Suppressor macrophage treated with lipopolysaccharide for 4 hours (primary cell): ENCODE measurements around the gene NOM1.

Source experiments
- DNase-seq: peaks from one replicate; pipeline ENCODE4 v3.0.0-alpha.2; 2020

The NOM1 gene

DNA sequence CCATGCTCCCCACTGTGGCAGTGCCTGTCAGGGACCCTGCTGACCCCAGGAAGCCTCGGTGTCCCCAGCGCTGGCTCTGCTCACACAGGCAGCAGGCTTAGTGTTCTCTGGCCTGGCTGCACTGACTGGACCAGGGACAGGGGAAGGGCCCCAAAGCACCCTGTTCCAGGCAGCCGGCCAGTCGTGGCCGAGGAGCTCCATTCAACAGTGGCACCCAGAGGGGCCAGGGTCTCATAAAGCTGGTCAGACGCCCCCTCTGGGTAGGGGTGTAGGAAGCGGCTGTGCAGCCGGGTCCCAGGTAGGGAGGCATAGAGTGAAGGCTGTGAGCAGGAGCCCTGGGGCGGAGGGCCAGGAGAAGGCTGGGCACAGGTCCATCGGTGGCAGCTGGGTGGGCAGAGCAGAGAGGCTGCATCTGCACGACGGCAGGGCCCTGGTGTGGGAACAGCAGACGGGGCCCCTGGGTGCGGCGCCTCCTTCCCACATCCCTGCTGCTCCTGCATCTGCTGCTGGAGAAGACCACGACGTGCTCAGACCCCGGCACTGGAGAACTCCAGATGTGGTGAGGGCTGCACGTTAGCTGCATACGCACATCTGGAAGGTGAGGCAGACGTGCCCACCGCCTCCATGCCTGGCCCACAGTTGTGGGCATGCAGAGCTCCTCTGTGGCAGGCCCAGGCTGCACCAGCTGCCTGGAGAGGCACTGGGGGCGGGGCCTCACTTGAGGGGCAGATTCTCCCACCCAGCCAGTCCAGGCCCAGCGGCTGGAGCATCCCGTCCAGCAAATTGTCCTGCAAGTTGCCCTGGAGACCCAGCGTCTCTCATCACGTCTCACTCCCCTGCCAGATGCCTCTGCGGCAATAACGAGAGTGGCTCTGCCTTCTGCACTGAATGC, 35.8 kb downstream of the NOM1 start:
- DNase-seq = no peak

DNA sequence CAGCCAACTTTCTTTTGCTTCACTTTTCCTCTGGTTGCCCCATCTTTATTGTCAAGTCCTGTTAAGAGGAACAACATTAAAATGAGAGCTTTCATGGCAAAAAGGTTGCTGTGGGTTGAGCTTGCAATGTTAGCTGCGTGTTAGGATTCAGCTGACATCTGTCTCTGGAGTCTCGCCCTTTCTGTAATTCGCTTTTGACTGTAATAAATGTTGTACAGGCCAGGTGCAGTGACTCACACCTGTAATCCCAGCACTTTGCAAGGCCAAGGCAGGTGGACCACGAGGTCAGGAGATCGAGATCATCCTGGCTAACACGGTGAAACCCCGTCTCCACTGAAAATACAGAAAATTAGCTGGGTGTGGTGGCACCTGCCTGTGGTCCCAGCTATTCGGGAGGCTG, 36.9 kb downstream of the NOM1 start:
- DNase-seq = no peak

DNA sequence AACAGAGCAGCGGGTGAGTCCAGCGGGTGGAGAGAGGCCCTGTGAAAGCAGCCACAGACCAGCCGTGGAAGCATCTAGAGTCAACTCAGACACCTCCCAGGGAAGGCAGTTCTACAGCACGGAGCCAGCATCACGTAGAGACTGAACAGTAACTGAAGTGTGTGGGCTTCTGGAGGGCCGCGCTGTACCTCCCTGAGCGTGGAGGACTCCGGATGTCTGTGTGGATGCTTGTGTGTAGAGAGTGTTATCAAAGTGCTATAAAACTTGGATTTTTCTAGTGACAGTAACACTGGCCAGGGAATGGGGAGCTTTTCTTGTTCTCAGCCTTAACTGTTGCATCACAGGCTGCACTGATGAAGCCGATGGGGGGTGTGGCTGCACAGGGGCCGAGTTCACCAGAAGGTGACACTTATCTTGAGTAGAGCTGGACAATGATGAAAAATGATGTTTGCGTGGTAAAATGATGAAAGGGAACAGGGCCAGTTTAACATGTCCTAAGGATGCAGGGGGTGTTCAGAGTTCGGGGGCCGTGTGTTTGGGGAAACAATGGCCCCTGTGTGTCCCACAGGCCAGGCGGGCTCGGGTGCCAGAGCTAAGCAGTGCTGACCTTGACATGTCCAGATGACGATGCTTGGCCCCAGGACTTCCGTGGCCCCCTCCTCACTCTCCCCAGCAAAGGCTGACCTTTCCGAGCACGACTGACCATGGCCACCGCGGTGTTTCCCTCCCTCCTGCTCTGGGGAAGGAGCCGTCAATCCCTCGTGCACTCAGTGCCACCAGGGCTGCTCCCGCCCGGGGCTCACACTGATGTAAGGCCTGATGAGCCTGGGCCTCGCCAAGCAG, 39.1 kb downstream of the NOM1 start:
- DNase-seq = no peak

DNA sequence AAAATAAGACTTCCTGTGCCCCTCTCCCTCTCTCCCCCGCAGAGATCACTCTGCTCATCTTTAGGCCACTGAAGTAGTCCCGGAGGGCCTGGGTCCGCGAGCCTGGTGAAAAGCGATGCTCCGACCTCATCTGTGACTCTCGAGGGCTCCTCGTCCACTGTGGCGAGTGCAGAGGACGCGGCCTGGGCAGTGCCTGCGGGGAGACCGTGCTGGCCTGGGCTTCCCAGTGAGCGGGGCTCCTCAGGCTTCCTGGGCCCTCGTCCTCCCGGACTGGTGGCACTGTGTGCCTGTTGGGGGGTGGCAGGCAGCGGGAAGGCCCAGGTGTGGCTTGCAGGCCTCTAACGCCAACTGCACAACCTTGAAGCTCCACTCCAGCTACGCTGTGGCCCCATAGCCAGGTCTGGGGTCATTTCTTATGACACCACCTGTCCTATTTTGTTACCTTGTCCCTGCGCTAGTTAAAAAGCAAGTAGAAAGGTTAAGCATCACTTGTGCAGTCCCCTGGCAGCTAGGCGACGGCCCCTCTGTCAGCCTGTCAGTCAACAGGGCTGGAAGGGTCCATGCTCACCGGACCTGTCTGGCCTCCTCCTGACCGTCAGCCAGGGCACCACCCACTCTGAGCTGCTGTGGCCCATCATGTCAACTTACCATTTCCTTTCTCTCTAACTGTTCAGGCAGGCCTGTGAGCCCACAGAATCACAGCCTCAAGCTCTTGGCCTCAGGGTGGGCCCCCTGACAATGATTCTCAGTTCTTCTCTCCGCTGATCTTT, 40.4 kb downstream of the NOM1 start:
- DNase-seq = no peak

DNA sequence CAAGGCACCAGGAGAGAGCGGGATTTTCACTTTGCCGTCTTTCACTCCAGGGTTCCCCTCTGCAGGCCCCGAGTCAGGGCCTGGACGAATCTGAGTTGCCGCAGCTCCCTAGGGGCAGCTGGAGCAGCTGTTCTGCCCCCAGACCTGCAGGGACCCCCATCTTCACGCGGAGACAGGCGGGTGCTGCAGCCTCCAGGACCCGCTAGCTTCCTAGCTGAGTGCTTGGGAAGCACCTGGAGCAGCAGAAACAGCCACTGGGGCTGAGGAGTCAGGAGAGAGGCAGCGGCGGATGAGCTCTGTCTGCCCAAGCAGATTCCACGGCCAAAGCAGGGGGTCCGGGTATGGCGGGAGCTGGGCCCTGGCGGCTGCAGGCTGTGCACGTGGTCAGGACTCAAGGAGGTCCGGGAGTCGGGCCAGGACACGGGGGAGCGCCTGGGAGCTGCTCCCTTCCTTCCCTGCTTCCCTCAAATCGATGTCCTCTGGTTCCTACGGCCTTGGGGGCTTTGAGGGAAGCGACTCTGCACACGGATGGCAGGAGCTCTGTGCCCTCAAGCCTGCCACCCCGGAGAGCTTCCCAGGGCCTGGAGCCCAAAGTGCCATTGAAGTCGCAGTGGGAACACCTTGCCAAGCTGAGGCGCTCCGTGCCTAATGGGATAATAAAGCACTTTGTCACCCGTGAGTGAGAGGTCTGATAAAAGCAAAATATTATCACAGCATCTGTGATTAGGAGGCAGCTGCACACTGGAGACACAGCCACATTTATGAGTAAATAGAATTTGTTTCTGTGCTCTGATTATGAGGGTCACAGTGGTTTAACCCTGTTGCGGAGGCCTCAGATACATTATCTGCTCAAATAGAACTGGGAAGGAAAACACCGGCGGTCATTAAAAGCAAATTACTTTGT, 43.8 kb downstream of the NOM1 start:
- DNase-seq = no peak

DNA sequence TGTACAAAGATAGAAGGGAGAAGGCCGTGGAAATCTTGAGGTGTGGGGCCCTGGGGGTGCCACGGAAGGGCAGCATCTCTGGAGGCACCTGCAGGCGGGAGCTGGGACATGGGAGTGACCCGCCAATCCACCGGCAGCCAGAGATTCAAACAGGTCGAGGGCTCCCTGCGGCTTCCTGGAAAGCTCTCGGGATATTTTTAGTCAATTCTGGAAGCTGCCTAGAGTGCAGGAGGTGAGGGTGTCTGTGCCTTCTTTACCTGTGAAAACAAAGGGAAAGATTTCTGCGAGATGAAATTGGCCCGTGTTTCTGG, 44.4 kb downstream of the NOM1 start:
- no peak for DNase-seq

DNA sequence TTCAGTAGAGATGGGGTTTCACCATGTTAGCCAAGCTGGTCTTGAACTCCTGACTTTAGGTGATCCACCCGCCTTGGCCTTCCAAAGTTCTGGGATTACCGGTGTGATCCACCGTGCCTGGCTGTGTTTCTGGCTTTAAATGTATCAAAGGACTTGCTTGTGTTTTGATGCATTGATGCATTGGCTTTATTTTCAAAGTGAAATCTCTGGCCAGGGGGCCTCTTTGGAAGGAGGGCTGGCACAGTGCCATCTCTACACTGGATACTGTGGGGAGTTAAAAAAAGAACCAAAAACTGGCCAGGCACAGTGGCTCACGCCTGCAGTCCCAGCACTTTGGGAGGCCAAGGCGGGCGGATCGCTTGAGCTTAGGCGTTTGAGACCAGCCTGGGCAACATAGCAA, 44.9 kb downstream of the NOM1 start:
- no peak for DNase-seq

DNA sequence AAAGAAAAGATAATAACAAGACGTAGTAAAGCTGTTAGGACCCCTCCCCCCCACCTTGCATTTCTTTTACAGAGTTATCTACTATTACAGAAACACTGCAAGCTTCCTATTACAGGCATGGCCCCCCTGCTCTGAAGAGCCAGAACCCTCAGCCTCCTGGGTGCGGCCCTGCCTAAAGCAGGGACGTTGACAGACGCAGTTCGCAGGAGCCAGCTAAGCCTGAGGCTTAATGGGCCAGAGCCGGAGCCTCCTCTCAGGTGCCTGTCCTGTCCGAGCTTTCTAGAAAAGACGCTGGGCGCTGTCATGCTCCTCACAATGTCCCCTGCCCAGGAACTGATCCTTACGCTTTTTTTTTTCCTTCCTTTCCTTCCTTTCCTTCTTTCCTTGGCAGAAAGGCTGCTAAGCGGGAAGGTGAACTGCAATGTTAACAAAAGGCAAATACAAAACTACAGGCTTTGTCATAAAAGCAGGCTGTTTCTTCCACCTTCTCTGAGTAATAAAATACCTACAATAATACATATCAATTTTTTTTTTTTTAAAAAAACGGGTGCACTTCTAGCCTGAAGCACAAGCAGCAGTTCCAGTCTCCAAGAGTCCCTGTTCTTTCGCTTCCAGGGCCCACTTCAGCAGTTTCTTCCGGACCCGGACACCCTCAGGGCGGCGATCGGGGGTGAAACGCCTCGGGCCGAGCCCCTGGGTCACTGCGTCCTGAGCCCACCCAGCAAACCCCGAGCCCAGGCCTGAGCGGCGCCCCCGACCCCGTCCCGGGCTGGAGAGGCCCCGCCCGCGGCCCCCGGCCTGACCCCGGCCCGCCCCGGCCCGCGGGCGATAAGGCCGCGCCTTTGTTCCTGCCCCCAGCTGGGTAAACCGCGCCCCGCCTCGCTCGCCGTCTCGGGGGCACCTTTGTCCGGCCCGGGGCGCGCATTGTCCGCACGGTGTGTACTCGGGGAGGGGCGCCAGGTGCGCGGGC, 49.8 kb downstream of the NOM1 start:
- peak; percentile 9 for DNase-seq

DNA sequence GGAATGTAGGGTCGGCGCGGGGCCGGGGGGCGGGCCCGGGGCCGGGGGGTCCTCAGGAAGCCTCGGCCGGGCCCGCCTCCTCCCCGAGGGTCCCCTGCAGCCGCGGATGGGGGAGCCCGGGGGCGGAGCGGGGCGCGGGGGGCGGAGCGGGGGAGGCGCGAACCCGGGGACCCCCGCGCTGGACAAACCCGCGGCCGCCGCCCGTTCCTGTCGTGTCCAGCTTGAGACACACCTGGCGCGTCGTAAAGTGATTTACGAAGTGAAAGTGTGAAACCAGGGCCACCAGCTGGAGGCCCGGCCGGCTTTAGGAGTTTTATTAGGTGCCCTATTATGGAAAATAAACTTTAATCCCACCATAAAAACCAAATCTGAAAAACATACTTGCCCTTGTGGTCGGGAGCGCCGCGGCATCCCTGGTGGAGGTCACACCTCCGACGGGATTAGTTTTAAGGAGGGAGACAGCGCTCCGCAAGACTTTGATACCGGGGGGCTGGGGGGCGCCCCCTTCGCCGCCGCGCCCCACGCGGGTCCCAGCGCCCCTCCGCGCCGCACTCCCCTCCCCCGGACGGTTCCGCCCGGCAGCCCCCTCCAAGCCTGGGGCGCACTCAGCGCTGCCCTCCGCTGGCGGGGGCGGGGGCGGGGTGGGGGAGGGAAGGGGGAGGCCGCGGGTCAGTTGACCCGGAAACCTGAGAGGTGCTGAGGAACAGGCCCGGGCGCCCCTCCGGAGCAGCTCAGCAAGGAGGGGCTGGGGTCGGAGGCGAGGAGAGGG, 50.6 kb downstream of the NOM1 start:
- no peak for DNase-seq

DNA sequence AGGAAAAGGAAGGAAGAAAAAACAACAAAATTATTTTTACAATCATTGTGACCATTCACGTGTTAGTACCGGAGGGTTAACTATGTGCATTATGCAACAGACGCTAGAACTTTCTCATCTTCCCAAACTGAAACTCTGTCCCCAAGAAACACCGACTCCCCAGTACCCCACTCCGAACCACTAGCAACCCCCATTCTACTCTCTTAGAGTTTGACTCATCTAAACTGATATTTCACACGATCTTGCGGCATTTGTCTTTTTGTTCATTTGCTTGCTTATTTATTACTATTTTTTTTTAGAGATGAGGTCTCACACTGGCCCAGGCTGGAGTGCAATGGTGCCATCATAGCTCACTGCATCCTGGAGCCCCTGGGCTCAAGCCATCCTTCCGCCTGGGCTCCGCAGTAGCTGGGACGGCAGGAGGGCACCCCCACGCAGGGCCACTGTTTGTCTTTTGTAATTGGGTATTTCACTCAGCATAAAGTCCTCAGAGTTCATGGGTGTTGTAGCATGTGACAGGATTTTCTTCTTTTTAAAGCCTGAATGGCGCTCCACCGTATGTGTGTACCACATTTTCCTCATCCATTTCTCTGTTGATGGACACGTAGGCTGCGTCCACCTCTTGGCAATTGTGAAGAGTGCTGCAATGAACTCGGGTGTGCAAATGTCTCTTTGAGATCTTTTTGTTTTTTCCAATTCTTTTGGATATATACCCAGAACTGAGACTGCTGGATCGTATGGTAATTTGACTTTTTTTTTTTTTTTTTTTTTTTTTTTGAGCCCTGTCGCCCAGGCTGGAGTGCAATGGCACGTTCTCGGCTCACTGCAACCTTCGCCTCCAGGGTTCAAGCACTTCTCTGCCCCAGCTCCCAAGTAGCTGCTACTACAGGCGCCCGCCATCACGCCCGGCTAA, 51.5 kb downstream of the NOM1 start:
- no peak for DNase-seq

DNA sequence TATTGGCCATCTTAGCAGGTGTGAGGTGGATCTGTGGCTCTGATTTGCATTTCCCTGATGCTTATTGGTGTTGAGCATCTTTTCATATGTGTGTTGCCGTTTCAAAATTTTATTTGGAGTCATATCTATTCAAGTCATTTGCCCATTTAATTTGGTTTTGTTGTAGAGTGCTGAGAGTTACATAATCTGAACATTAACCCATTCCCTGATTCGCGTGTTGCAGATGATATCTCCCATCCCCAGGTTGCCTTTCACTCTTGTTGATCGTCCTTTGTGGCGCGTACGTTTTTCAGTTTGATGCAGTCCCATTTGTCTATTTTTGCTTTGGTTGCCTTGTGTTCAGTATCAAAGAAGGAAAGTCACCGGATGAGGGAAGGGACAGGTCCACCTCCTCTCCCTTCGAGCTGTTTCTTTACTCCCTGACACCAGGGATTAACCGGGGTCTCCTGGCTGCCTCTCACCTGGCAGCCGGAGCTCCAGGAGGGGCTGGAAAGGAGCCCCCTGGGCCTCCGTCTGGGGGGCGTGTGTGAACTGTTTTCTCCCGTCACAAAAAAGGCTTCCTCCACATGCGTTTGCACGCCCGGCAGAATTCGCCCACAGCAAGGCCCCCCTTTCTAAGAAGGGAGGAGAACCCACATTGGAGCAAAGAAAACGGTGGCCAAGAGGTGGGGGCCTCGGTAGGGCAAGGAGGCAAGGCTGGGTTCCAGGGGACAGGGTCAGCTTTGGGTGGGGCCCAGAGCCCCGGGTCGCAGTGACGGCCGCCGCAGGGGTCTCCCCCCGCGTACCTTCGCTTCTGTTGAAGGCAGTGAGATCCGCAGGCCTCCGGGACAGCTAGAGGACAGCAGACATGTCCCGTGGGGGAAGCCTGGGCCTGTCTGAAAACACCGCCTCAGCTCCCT, 52.7 kb downstream of the NOM1 start:
- no peak for DNase-seq

DNA sequence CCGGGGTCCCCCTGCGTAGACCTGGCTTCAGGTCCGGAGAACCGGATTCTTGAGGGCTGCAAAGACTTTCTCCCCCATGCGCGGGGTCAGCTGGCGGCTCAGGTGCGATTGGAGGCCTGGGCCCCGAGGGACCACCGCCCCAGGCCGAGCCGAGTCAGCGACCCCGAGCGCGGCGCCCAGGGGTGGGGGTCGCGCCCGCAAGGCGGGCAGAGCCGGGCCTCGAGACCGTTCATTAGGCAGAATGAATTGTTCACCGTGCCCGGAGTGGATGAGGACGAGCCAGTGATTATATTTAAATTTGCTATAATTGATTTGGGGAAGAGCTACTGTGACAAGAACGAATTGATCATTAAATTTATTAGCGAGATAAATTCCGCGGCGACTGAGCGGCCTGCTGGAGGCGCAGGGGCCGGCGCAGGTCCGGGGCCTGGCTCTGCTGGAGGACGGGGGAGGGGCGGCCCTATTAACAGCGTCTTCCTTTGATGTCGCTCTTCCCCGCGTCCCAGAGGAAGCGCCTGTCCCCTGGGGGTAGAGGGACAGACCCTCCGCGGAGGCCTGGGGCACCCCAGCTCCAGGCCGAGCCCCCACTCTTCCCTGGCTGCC, 53.4 kb downstream of the NOM1 start:
- no peak for DNase-seq

DNA sequence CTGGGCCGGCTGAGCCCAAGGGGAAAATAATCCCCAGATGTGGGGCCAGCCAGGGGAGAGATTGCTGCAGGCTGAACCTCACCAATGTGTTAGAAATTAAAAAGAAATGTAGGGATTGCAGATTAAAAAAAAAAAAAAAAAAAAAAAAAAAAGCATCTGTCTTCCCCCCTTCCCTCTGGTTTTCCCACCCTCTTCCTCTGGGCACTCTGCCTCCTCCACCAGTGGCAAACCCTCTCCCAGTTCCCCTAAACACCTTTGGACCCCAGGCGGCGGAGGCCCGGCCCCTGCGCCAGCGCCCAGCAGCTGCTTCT, 53.9 kb downstream of the NOM1 start:
- DNase-seq = no peak

DNA sequence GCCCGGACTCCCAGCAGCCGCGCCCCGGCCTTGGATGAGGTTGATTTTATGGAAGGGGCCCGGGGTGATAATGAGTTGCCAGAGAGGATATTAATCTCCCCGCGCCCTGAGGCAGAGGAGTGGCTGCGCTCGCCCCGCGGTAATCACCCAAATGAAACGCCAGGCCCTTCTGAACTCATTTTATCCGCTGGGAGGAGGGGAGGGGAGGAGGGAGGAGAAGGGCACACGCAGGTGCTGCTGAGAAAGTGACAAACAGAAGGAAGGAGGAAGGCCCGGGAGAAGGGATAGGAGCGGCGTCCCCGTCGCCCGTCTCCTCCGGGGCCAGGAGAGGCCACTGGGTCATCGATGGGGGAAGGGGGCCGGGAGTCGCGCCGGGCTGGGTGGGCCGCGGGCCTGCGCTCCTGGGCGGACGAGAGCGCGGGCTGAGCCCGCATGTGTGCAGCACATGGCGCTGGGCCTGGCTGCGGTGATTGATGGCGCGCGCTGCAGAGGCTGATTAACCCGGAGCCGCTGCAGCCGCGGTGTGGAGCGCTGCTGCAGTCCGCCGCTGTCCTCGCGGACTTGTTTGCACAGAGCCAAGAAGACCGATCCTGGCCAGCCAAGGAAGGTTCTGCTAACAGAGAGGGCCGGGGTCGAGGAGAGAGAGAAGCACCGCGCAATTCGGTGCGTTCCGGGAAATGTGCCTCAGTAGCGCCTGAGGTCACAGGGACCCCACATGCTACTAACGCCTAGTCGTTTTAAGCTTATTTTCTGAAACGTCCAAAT, 54.4 kb downstream of the NOM1 start:
- DNase-seq = no peak

DNA sequence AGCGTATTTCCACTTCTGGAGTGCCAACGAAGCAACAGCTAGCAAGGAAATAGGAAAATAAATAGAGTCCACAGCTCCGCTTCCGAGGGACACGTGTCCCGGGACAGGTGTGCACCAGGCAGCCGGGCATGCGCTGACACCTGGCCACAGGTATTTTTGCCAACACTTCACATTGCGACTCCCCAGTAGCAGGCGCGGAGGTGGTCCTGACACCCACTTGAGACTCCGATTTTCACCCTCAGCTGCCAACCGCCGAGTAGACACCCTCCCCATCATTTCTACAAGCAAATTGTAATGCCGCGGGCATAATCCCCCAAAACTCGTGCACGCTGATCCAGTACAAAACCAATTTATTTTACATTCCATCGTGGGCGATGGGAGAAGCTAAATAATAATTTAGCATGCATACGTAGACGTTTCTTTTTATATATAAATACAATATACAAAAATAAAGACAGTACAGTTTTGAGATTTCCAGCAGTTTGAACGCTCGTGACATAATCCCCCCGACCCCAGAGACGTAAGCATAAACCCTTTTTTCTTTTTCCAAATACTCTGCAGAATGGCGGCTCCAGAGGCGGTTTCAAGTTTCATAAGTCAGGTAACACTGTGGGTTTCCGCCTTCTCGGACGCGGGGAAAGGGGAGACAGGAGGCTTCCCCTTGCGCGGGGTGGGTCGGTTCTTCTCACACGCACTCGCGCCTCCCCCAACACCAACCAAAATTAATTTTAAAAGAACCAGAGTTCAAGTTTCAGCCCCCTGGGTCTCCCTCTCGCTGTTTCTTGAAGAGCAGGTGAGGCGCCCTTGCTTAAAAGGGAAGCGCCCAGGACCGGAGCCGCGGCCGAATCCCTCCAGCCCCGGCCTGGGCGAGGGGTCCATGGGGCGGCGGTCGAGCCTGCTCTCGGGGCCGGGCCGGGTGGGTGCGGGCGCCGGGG, 55.3 kb downstream of the NOM1 start:
- DNase-seq = no peak
